H9 (cell line): ENCODE results near the gene BCAR3. TPM values are rescaled to one million over a fixed set of nuclear protein-coding genes. Genes with fewer than 3 reads are reported as not detected.

Experiments
- DNase-seq: peaks from one replicate; pipeline ENCODE4 v3.0.0-alpha.2; 2017
- H2AFZ ChIP-seq: one replicate; pipeline ENCODE4 v1.6.1; 2013; ENCODE audit warnings: mild to moderate bottlenecking, low read length, control low read depth, moderate library complexity
- H2AK5ac ChIP-seq: 2 replicates; pipeline ENCODE4 v1.6.1; 2013; ENCODE audit warnings: low read length, control low read depth, mixed read lengths; ENCODE audit not compliant: insufficient read length
- H2BK120ac ChIP-seq: one replicate; pipeline ENCODE4 v1.6.1; 2013; ENCODE audit warnings: low read depth, mild to moderate bottlenecking, low read length, control low read depth, inconsistent platforms; ENCODE audit not compliant: poor library complexity, severe bottlenecking
- H2BK12ac ChIP-seq: 2 replicates; pipeline ENCODE4 v1.6.1; 2013; ENCODE audit warnings: low read length, control low read depth, mixed read lengths, low read depth; ENCODE audit not compliant: insufficient read length
- H2BK15ac ChIP-seq: 2 replicates; pipeline ENCODE4 v1.6.1; 2013; ENCODE audit warnings: low read depth, low read length, control low read depth
- H2BK20ac ChIP-seq: one replicate; pipeline ENCODE4 v1.6.1; 2013; ENCODE audit warnings: low read depth, mild to moderate bottlenecking, low read length, control low read depth, inconsistent platforms; ENCODE audit not compliant: poor library complexity, severe bottlenecking
- H2BK5ac ChIP-seq: 2 replicates; pipeline ENCODE4 v1.6.1; 2013; ENCODE audit warnings: low read length, control low read depth, mixed read lengths; ENCODE audit not compliant: insufficient read length
- H3K14ac ChIP-seq: 2 replicates; pipeline ENCODE4 v1.6.1; 2013; ENCODE audit warnings: low read length, control low read depth; ENCODE audit not compliant: insufficient read depth
- H3K18ac ChIP-seq: 2 replicates; pipeline ENCODE4 v1.6.1; 2013; ENCODE audit warnings: low read depth, mild to moderate bottlenecking, mixed read lengths, low read length, control low read depth; ENCODE audit not compliant: insufficient read length
- H3K23ac ChIP-seq: 2 replicates; pipeline ENCODE4 v1.6.1; 2013; ENCODE audit warnings: low read length, control low read depth, mixed read lengths, low read depth; ENCODE audit not compliant: insufficient read length
- H3K23me2 ChIP-seq: 2 replicates; pipeline ENCODE4 v1.6.1; 2013; ENCODE audit warnings: low read depth, mild to moderate bottlenecking, mixed read lengths, low read length, control low read depth; ENCODE audit not compliant: insufficient read length, poor library complexity, severe bottlenecking
- H3K27ac ChIP-seq: 2 replicates; pipeline ENCODE4 v1.5.1; 2013; ENCODE audit warnings: low read length, control low read depth, mixed read lengths, low read depth; ENCODE audit not compliant: insufficient read length
- H3K27me3 ChIP-seq: 2 replicates; pipeline ENCODE4 v1.6.1; 2013; ENCODE audit warnings: low read length, control low read depth, inconsistent platforms; ENCODE audit not compliant: insufficient read depth
- H3K4ac ChIP-seq: 2 replicates; pipeline ENCODE4 v1.6.1; 2013; ENCODE audit warnings: low read depth, mild to moderate bottlenecking, control low read depth, inconsistent platforms, low read length, moderate library complexity
- H3K4me1 ChIP-seq: 2 replicates; pipeline ENCODE4 v1.6.1; 2013; ENCODE audit warnings: low read length, control low read depth, inconsistent platforms; ENCODE audit not compliant: insufficient read depth
- H3K4me2 ChIP-seq: 2 replicates; pipeline ENCODE4 v1.6.1; 2013; ENCODE audit warnings: low read length, control low read depth, mixed read lengths; ENCODE audit not compliant: insufficient read length, insufficient read depth
- H3K56ac ChIP-seq: 2 replicates; pipeline ENCODE4 v1.6.1; 2013; ENCODE audit warnings: low read depth, mild to moderate bottlenecking, mixed read lengths, low read length, control low read depth; ENCODE audit not compliant: insufficient read length
- H3K79me1 ChIP-seq: 2 replicates; pipeline ENCODE4 v1.6.1; 2013; ENCODE audit warnings: low read depth, mild to moderate bottlenecking, moderate library complexity, low read length, control low read depth, inconsistent platforms; ENCODE audit not compliant: insufficient read depth, poor library complexity, severe bottlenecking
- H3K79me2 ChIP-seq: 2 replicates; pipeline ENCODE4 v1.6.1; 2013; ENCODE audit warnings: low read length, control low read depth, inconsistent platforms; ENCODE audit not compliant: insufficient read depth
- H3K9ac ChIP-seq: 2 replicates; pipeline ENCODE4 v1.6.1; 2013; ENCODE audit warnings: low read length, control low read depth, mixed read lengths; ENCODE audit not compliant: insufficient read length; ENCODE audit errors: extremely low read depth
- H3K9me3 ChIP-seq: one replicate; pipeline ENCODE4 v1.6.1; 2013; ENCODE audit warnings: low read depth, low read length, inconsistent platforms; ENCODE audit not compliant: control insufficient read depth
- H3T11ph ChIP-seq: one replicate; pipeline ENCODE4 v1.6.1; 2013; ENCODE audit warnings: mild to moderate bottlenecking, low read length, control low read depth, inconsistent platforms
- H4K20me1 ChIP-seq: one replicate; pipeline ENCODE4 v1.6.1; 2013; ENCODE audit not compliant: control insufficient read depth, insufficient read length, insufficient read depth
- H4K5ac ChIP-seq: 2 replicates; pipeline ENCODE4 v1.6.1; 2013; ENCODE audit warnings: low read depth, mild to moderate bottlenecking, mixed read lengths, low read length, control low read depth; ENCODE audit not compliant: insufficient read length
- H4K8ac ChIP-seq: replicated peaks from 2 replicates; pipeline ENCODE4 v1.6.1; 2013; ENCODE audit warnings: low read length, control low read depth, mixed read lengths, low read depth; ENCODE audit not compliant: insufficient read length
- H4K91ac ChIP-seq: 2 replicates; pipeline ENCODE4 v1.6.1; 2013; ENCODE audit warnings: low read depth, mild to moderate bottlenecking, moderate library complexity, mixed read lengths, low read length, control low read depth; ENCODE audit not compliant: insufficient read length
- H3K27ac Mint-ChIP-seq, 3 experiments: 2 replicates in 2 of 3; 3 replicates in 1 of 3; pipeline ENCODE4 v1.8.0; 2020 to 2021; ENCODE audit warnings: mixed read lengths in 3 of 3, mild to moderate bottlenecking in 1 of 3, moderate library complexity in 1 of 3
- H3K27me3 Mint-ChIP-seq: 2 replicates; pipeline ENCODE4 v1.8.0; 2021; ENCODE audit warnings: low read depth, mild to moderate bottlenecking, moderate library complexity, mixed read lengths
- H3K36me3 Mint-ChIP-seq, 3 experiments: 2 replicates in 2 of 3; 3 replicates in 1 of 3; pipeline ENCODE4 v1.8.0; 2020 to 2021; ENCODE audit warnings: low read depth in 3 of 3, mixed read lengths in 3 of 3; ENCODE audit not compliant: insufficient read depth in 1 of 3
- H3K4me1 Mint-ChIP-seq, 2 experiments: 2 replicates each; pipeline ENCODE4 v1.8.0; 2020; ENCODE audit warnings: mixed read lengths in 2 of 2
- H3K4me3 Mint-ChIP-seq, 2 experiments: 2 replicates in 1 of 2; 3 replicates in 1 of 2; pipeline ENCODE4 v1.8.0; 2020 to 2021; ENCODE audit warnings: mild to moderate bottlenecking in 2 of 2, mixed read lengths in 2 of 2, moderate library complexity in 1 of 2
- H3K9me3 Mint-ChIP-seq, 2 experiments: 2 replicates in 1 of 2; 3 replicates in 1 of 2; pipeline ENCODE4 v1.8.0; 2020; ENCODE audit warnings: mild to moderate bottlenecking in 2 of 2, mixed read lengths in 2 of 2, moderate library complexity in 1 of 2
- WGBS: extraction: QIAGEN DNeasy Blood & Tissue Kit; methylation state at CpG from one replicate; pipeline ENCODE4 v1.1.7; 2013; ENCODE audit warnings: missing lambda C conversion rate, low lambda C conversion rate, mixed read lengths; ENCODE audit not compliant: insufficient read length; ENCODE audit errors: extremely low coverage; 5-methylcytosine and 5-hydroxymethylcytosine counted together
- total RNA-seq: library from RNA; stranded (reverse); gene quantifications from 2 replicates; pipeline ENCODE4 v1.2.1, GENCODE V29; 2021
- TF ChIP-seq, protein P1 (sequence below): fragments of 200-600 bp; sonication (generic); conservative IDR thresholded peaks from 3 replicates; pipeline ENCODE4 v1.8.0; 2021; ENCODE audit warnings: antibody characterized with exemption, mild to moderate bottlenecking

The BCAR3 gene
- total RNA-seq, 1 experiment from 2014 or later: 4.9 TPM

DNA sequence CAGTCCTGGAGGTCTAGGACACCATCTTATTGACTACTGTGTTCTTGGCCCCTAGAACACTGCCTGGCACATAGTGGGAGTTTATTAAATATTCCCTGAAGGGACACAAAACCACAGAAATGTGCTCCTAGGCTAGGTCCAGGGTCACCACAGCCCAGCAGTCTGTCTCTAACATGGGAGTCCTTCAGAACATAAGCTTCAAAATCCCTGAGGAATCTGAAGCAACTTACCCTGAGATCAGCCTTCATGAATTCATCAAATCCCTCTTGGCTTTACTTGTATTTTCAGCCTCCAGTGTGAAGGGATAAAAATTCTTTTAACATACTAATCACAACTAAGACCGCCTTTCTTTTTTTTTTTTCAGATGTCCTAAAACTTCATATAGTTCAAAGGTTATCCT is 32.7 kb upstream of the BCAR3 start:
- Histone ChIP-seq H3K9me3 (no peaks in the 10 kb centered on the region), H3K18ac (no peak overlapping the region), H2BK15ac (no peak overlapping the region), H3K4ac (no peak overlapping the region), H3K9ac (no peak overlapping the region), H3K56ac (no peak overlapping the region), H2BK120ac (no peak overlapping the region), H2BK20ac (no peak overlapping the region), H3K23ac (no peak overlapping the region), H4K91ac (no peak overlapping the region), H3K79me1 (no peaks in the 10 kb centered on the region), H3K27me3 (no peaks in the 10 kb centered on the region; the same call in 1 of the 2 replicates), H3K4me2 (no peak overlapping the region), H2BK5ac (no peak overlapping the region), H2AK5ac (no peak overlapping the region), H3K23me2 (no peaks in the 10 kb centered on the region), H2AFZ (no peak overlapping the region), H3K4me1 (no peaks in the 10 kb centered on the region), H4K5ac (no peak overlapping the region), H4K20me1 (peaks cover 3% of the 10 kb centered on the region), H3K27ac (no peak overlapping the region), H3T11ph (no peak overlapping the region), H2BK12ac (no peak overlapping the region), H4K8ac (no peak overlapping the region), H3K14ac (no peak overlapping the region), H3K79me2 (no peaks in the 10 kb centered on the region)
- DNase-seq: no peak
- H3K36me3 Mint-ChIP-seq: no peaks in the 10 kb centered on the region
- no peaks in the 10 kb centered on the region for H3K9me3 Mint-ChIP-seq
- H3K27me3 Mint-ChIP-seq: peaks cover 2% of the 10 kb centered on the region; the same call in 1 of the 2 replicates
- no peak overlapping the region for H3K4me3 Mint-ChIP-seq
- WGBS: no CpG with 5 or more reads among the region's 1 CpG
- peak overlapping the region in 1 of 3 experiments; percentile 32; a peak in 1 of 7 replicates for H3K27ac Mint-ChIP-seq
- TF ChIP-seq, protein P1, sequence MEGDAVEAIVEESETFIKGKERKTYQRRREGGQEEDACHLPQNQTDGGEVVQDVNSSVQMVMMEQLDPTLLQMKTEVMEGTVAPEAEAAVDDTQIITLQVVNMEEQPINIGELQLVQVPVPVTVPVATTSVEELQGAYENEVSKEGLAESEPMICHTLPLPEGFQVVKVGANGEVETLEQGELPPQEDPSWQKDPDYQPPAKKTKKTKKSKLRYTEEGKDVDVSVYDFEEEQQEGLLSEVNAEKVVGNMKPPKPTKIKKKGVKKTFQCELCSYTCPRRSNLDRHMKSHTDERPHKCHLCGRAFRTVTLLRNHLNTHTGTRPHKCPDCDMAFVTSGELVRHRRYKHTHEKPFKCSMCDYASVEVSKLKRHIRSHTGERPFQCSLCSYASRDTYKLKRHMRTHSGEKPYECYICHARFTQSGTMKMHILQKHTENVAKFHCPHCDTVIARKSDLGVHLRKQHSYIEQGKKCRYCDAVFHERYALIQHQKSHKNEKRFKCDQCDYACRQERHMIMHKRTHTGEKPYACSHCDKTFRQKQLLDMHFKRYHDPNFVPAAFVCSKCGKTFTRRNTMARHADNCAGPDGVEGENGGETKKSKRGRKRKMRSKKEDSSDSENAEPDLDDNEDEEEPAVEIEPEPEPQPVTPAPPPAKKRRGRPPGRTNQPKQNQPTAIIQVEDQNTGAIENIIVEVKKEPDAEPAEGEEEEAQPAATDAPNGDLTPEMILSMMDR: no peak
- H3K4me1 Mint-ChIP-seq: peaks cover 1 to 4% of the 10 kb centered on the region in 2 experiments; a peak in 2 of 4 replicates
